GM19023 (cell line): ENCODE measurements around the gene S100A4.

Experiments used
- ATAC-seq: cut with Tn5 transposase; IDR thresholded peaks from one replicate; pipeline ENCODE4 v1.9.1; 2021; ENCODE audit warnings: mild to moderate bottlenecking, moderate library complexity; ENCODE audit not compliant: unreplicated experiment

The S100A4 gene

GRCh38 chr1:153548722-153549688, 3.4 kb upstream of the S100A4 start, which contains the start of gene S100A3:
Gene S100A3, minus strand, starts transcription at chr1:153549258. Its CDS starts 773 bp downstream, at chr1:153548485.
- ATAC-seq: no peak

- no peak for ATAC-seq
Measured at GRCh38 chr1:153547560-153548551, 2.2 kb upstream of the S100A4 start.

- ATAC-seq: no peak
Measured at GRCh38 chr1:153546796-153547559, 1.4 kb upstream of the S100A4 start.

- no peak for ATAC-seq
Measured at GRCh38 chr1:153546371-153546770, 765 bp upstream of the S100A4 start.

- ATAC-seq: no peak
Measured at GRCh38 chr1:153544453-153545066, 1.0 kb downstream of the S100A4 start.

GRCh38 chr1:153543736-153544135, 1.9 kb downstream of the S100A4 start:
- ATAC-seq: no peak

- ATAC-seq: no peak
Measured at GRCh38 chr1:153542956-153543711, 2.5 kb downstream of the S100A4 start.

GRCh38 chr1:153541641-153542590, 3.7 kb downstream of the S100A4 start:
- ATAC-seq: no peak

- no peak for ATAC-seq
Measured at GRCh38 chr1:153540394-153541361, 4.9 kb downstream of the S100A4 start, which contains the start of gene S100A5. Gene S100A5, minus strand, starts transcription at chr1:153540934. Its CDS starts 743 bp downstream, at chr1:153540191.

GRCh38 chr1:153539395-153540093, 6.1 kb downstream of the S100A4 start:
- no peak for ATAC-seq

- ATAC-seq: no peak
Measured at GRCh38 chr1:153538315-153538821, 7.2 kb downstream of the S100A4 start.

GRCh38 chr1:153537376-153537730, 8.3 kb downstream of the S100A4 start:
- ATAC-seq: no peak

GRCh38 chr1:153536671-153537375, 8.8 kb downstream of the S100A4 start:
- no peak for ATAC-seq

GRCh38 chr1:153536012-153536670, 9.5 kb downstream of the S100A4 start:
- no peak for ATAC-seq
